Stomach (tissue), 9 donors: Measurements from ENCODE around the gene CD74. TPM values are rescaled to one million over a fixed set of nuclear protein-coding genes. Genes with fewer than 3 reads are reported as not detected.

Experiments
- DNase-seq, 2 donors: peaks; one replicate each; pipeline versions ENCODE4 v3.0.0 to v3.0.0-alpha.2; 2013 to 2019
- H3K27ac ChIP-seq, 5 donors: fragments of 200-600 bp in 4 of 5; sonication (generic) in 4 of 5; one replicate each; pipeline ENCODE4 v1.5.1; 2013 to 2019; ENCODE audit warnings: mild to moderate bottlenecking in 1 of 5, moderate library complexity in 1 of 5
- H3K27me3 ChIP-seq, 3 donors: fragments of 200-600 bp; sonication (generic); one replicate each; pipeline ENCODE4 v1.5.1; 2017 to 2019; ENCODE audit warnings: mixed run types in 1 of 3
- H3K36me3 ChIP-seq, 4 donors: fragments of 200-600 bp; sonication (generic); 1 replicate in 3 of 4; 2 replicates in 1 of 4; pipeline ENCODE4 v1.5.1; 2016 to 2019
- H3K4me1 ChIP-seq, 4 donors: fragments of 200-600 bp; sonication (generic); one replicate each; pipeline ENCODE4 v1.5.1; 2016 to 2019
- H3K4me3 ChIP-seq, 4 donors: fragments of 200-600 bp; sonication (generic) in 3 of 4; one replicate each; pipeline ENCODE4 v1.5.1; 2016 to 2019; ENCODE audit warnings: mild to moderate bottlenecking in 1 of 4
- H3K9me3 ChIP-seq, 4 donors: fragments of 200-600 bp; sonication (generic); one replicate each; pipeline ENCODE4 v1.5.1; 2016 to 2019
- EP300 ChIP-seq: sonication (generic); formaldehyde crosslinking; IDR thresholded peaks from one replicate; pipeline ENCODE4 v1.6.1; 2017; ENCODE audit warnings: antibody characterized with exemption
- POLR2A ChIP-seq, 4 donors: fragments of 450-650 bp; IDR thresholded peaks; one replicate each; pipeline ENCODE4 v1.6.1; 2016; ENCODE audit warnings: antibody characterized with exemption in 4 of 4, control low read depth in 2 of 4, mild to moderate bottlenecking in 1 of 4, moderate library complexity in 1 of 4
- POLR2AphosphoS5 ChIP-seq, 3 donors: sonication (generic); formaldehyde crosslinking; IDR thresholded peaks; one replicate each; pipeline ENCODE4 v1.6.1; 2016; ENCODE audit warnings: antibody characterized with exemption in 3 of 3
- WGBS, 5 donors: extraction: QIAGEN DNeasy Blood & Tissue Kit in 3 of 5; methylation state at CpG; one replicate each; pipeline versions ENCODE4 v1.1.5 to v1.1.7; 2013 to 2018; 5-methylcytosine and 5-hydroxymethylcytosine counted together
- intact Hi-C: fragments of 100-400 bp; cut with DNase I; formaldehyde crosslinking; loops from one replicate; pipeline ENCODE4 v1.15.1; 2023; ENCODE audit warnings: low total_unique reads
- polyA plus RNA-seq, 3 donors: library from polyadenylated mRNA; stranded (reverse); fragments of 200-250 nt; gene quantifications; one replicate each; pipeline ENCODE4 v1.2.3, GENCODE V29; 2013
- total RNA-seq, 5 donors: library from RNA; depleted of rRNA; stranded (reverse); fragments of >200 nt; gene quantifications; one replicate each; pipeline versions ENCODE4 v1.1.0 to v1.2.3, GENCODE V29; 2014 to 2016
- TF ChIP-seq, protein P1 (sequence below), 7 experiments: fragments of 450-650 bp in 4 of 7; fragments of 200-600 bp in 3 of 7; sonication (generic) in 3 of 7; IDR thresholded peaks; one replicate each; pipeline ENCODE4 v1.5.1; 2016 to 2019; ENCODE audit warnings: antibody characterized with exemption in 7 of 7, control low read depth in 2 of 7, mild to moderate bottlenecking in 1 of 7
- donor health status: healthy with polysubstance abuse.
- donor health status: Bipolar disorder and iron deficiency.
- donor health status: healthy.

The CD74 gene
- total and polyA plus RNA-seq, 8 donors, result 102 to 1,185 (median 296) TPM

GRCh38 chr5:150444770-150445169 is 32.1 kb upstream of the CD74 start:
- intact Hi-C loops, result no loop called here
- Histone ChIP-seq H3K4me3 (no peak overlapping the region), H3K36me3 (peaks cover 44 to 70% (median 66%) of the 10 kb centered on the region in 4 donors)

GRCh38 chr5:150443242-150444075 is 30.7 kb upstream of the CD74 start:
- intact Hi-C loops, result no loop called here
- Histone ChIP-seq H3K27ac (no peak overlapping the region), H3K27me3 (no peaks in the 10 kb centered on the region), H3K36me3 (peaks cover 44 to 70% (median 66%) of the 10 kb centered on the region in 4 donors), H3K4me1 (peaks cover 7 to 34% (median 27%) of the 10 kb centered on the region in 4 donors), H3K9me3 (no peaks in the 10 kb centered on the region), H3K4me3 (no peak overlapping the region)
- DNase-seq, result no peak
- TF ChIP-seq POLR2A (IDR thresholded peaks at IDR 0.05), result no peak
- TF ChIP-seq POLR2AphosphoS5 (IDR thresholded peaks at IDR 0.05), result peak in 1 of 3 donors; percentile 5
- 69 to 77% (median 76%) methylated on average over 15 of the region's 15 CpGs for WGBS, 5 donors

More at GRCh38 chr5:150444770-150445169, 32.1 kb upstream of the CD74 start:
- Histone ChIP-seq H3K27ac (no peak overlapping the region), H3K9me3 (no peaks in the 10 kb centered on the region), H3K4me1 (peaks cover 12 to 39% (median 32%) of the 10 kb centered on the region in 4 donors), H3K27me3 (no peaks in the 10 kb centered on the region)
- no peak for DNase-seq
- TF ChIP-seq POLR2AphosphoS5 (IDR thresholded peaks at IDR 0.05) (no peak), POLR2A (IDR thresholded peaks at IDR 0.05) (no peak), EP300 (no peak)
- TF ChIP-seq, protein P1, sequence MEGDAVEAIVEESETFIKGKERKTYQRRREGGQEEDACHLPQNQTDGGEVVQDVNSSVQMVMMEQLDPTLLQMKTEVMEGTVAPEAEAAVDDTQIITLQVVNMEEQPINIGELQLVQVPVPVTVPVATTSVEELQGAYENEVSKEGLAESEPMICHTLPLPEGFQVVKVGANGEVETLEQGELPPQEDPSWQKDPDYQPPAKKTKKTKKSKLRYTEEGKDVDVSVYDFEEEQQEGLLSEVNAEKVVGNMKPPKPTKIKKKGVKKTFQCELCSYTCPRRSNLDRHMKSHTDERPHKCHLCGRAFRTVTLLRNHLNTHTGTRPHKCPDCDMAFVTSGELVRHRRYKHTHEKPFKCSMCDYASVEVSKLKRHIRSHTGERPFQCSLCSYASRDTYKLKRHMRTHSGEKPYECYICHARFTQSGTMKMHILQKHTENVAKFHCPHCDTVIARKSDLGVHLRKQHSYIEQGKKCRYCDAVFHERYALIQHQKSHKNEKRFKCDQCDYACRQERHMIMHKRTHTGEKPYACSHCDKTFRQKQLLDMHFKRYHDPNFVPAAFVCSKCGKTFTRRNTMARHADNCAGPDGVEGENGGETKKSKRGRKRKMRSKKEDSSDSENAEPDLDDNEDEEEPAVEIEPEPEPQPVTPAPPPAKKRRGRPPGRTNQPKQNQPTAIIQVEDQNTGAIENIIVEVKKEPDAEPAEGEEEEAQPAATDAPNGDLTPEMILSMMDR (IDR thresholded peaks at IDR 0.05), result no peak
- WGBS, 5 donors, result 75 to 93% (median 85%) methylated on average over 9 of the region's 9 CpGs

DNA sequence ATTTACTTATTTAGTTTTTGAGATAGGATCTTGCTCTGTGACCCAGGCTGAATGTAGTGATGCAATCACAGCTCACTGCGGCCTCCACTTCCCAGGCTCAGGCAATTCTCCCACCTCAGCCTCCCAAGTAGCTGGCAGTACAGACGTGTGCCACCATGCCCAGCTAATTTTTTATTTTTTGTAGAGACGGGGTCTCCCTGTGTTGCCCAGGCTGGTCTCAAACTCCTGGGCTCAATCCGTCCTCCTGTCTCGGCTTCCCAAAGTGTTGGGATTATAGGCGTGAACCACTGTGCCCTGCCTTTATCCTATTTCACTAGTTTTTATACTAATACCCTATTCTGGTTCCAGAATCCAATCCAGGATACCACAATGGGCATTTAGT is 30.0 kb upstream of the CD74 start:
- Histone ChIP-seq H3K27ac (no peak overlapping the region), H3K4me1 (peaks cover 0 to 26% (median 19%) of the 10 kb centered on the region in 4 donors), H3K27me3 (no peaks in the 10 kb centered on the region), H3K36me3 (peaks cover 44 to 66% (median 63%) of the 10 kb centered on the region in 4 donors), H3K4me3 (no peak overlapping the region), H3K9me3 (no peaks in the 10 kb centered on the region)
- TF ChIP-seq POLR2AphosphoS5 (IDR thresholded peaks at IDR 0.05), result no peak
- TF ChIP-seq, protein P1 (IDR thresholded peaks at IDR 0.05), result no peak
- no peak for TF ChIP-seq EP300
- no peak for TF ChIP-seq POLR2A (IDR thresholded peaks at IDR 0.05)
- no peak for DNase-seq
- intact Hi-C loops, result no loop called here
- 78 to 88% (median 83%) methylated on average over 6 of the region's 6 CpGs for WGBS, 5 donors

- intact Hi-C loops, result no loop called here
- H3K4me1 ChIP-seq, result peaks cover 0 to 20% (median 14%) of the 10 kb centered on the region in 4 donors
- no peak for DNase-seq
- peaks cover 39 to 60% (median 57%) of the 10 kb centered on the region in 4 donors for H3K36me3 ChIP-seq
- H3K4me3 ChIP-seq, result no peak overlapping the region
- TF ChIP-seq POLR2A (IDR thresholded peaks at IDR 0.05) (no peak), POLR2AphosphoS5 (IDR thresholded peaks at IDR 0.05) (no peak), EP300 (no peak)
- TF ChIP-seq, protein P1 (IDR thresholded peaks at IDR 0.05), result no peak
- H3K27ac ChIP-seq, result no peak overlapping the region
- H3K27me3 ChIP-seq, result no peaks in the 10 kb centered on the region
- WGBS, 5 donors, result 58 to 61% (median 61%) methylated on average over 17 to 18 of the region's 18 CpGs
- no peaks in the 10 kb centered on the region for H3K9me3 ChIP-seq
Measured at GRCh38 chr5:150441813-150442698, 29.3 kb upstream of the CD74 start.
